CD4-positive, alpha-beta T cell treated with Interleukin-17A for 1 hour (primary cell): Measurements from ENCODE around the gene PRKCZ.

ENCODE experiments used
- DNase-seq: peaks from one replicate; pipeline ENCODE4 v3.0.0-alpha.2; 2020

The PRKCZ gene

DNA sequence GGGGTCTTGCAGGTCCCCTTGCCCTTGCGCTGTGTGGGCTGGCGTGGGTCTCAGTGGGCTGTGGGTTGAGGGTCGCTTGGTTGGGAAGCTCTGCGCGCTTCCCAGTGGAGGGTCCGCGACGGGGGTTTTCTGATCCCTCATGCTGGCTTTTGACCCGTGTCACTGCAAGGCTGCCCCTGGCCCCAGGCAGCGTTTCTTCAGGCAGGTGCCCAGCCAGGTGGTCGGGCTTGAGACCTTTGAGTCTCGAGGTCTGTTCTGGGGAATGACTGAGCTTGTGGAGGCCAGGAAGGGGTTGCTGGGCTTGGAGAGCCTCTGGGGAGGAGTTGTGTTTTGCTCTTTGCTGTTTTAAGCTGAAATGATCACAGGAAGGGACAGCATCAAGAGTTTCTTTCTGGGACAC lies 183.3 kb downstream of the PRKCZ start:
- peak; percentile 5 for DNase-seq

DNA sequence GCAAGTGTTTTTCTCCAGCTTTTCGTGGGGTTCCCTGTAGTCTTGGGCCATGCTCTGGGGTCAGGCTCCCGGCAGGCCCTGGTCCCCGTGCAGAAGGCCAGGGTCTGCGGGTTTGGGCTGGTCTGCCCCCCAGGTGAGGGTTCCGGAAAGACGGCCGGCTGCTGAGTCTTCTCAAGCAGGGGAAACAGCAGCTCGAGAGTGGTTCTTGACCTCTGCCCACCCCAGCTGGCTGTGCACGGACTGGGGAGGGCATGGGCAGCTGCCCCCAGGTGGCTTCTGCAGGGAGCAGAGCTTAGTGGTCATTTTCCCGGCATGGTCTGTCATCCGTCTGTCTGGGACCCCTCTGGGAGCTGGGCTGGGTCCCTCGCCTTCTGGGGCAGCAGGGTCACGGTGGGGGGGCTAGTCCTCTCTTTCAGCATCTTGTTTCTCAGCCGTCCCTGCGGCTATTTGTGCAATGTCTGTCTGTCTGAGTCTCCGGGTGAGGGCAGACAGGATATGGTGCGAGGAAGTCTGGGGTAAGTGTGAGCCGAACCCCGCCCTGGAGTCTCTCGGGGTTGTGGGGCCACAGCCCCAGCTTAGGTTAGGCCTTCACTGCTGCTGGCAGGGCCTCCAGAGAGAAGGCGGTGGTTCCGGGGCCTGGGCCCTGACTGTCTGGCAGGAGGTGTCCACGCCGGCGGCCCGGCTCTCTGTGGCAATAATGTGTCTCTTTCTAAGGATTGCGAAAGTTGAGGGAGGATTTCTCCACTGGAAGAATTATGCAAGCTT lies 184.0 kb downstream of the PRKCZ start:
- peak; percentile 89 for DNase-seq

GRCh38 chr1:2234762-2235113 lies 184.5 kb downstream of the PRKCZ start:
- DNase-seq, result peak; percentile 64
